T-helper 2 cell (primary cell): ENCODE data around the gene DAPK1.

Experiments
- DNase-seq, 5 experiments: peaks; one replicate each; pipeline versions ENCODE4 v3.0.0 to v3.0.0-alpha.2; 2012 to 2022

Gene DAPK1

DNA sequence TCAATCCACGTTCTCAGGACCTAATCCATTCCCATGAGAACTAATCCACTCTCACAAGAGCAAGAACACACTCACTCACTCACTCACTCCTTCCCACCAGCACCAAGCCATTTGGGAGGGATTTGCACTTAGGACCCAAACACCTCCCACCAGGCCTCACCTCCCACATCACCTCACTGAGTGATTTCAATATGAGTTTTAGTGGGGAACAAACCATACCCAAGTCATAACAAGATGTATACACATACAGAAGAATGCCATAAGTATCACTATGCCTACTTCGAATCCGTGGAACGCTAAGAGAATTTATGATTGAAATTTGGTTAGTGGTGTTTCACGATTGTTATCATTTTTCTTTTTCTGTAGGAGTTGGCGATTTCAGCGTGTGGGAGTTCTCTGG is 199.0 kb downstream of the DAPK1 start:
- peak in 1 of 5 experiments; percentile 13 for DNase-seq

DNA sequence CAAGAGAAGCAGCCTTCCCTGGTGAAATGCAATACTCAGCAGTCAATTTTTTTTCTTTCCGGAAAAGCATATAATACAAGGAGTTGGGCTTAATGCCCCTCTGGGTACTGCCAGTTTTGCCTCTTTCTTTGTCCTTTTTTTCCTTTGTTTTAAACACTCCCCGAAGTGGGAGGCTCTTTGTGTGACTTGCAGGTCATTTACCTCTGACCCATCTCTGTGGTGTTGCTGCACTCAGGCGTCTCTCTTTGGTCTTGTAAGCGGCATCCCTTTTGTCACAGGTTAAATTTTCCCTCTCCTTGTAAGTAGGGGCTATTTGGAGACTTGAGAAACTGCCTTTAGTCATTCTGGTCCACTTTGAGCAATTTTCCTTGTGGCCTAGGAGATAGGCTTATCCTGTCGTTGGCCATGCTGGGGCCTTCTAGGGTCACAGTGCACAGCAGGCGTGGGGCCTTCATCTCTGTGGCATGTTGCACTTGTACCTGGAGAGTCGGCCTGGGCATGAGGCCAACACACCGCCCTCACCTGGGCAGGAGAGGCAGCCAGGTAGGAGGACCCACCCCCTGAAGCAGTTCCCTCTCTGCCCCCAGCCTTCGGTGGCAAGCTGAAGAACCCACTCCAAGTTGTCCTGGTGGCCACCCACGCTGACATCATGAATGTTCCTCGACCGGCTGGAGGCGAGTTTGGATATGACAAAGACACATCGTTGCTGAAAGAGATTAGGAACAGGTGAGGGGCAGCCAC is 200.6 kb downstream of the DAPK1 start:
- no peak for DNase-seq

DNA sequence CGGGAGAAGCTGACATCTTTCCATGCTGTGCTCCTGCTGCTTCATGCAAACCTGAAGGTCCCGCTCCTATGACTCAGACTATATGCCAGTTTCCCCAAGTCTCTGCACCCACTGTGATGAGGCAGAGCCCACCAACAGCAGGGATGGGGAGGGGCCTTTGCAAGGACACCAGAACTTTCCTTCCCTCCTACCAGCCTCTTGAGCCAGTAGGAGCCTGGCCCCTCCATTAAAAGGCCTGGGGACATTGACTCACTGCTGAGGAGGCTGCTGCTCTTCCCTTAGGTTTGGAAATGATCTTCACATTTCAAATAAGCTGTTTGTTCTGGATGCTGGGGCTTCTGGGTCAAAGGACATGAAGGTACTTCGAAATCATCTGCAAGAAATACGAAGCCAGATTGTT is 202.2 kb downstream of the DAPK1 start:
- DNase-seq, result no peak

DNA sequence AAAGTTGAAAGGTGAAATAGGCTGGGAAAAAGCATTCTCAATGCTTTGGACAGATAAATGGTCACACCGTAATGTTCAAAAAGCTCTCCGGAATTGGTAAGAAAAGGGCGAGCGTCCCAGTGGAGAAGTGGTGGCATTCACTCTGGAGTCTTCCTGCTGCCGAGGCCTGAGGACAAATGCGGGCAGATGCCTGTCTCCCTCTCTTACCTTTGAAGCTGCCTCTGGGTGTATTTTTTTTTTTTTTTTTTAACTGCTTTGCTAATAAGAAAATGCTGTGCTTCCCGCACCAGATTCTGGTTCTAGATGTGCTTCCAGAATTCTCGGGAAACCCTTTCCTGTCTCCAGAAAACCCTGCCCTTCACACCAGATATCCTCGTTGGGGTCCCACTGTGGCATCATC is 203.8 kb downstream of the DAPK1 start:
- DNase-seq, result no peak

DNA sequence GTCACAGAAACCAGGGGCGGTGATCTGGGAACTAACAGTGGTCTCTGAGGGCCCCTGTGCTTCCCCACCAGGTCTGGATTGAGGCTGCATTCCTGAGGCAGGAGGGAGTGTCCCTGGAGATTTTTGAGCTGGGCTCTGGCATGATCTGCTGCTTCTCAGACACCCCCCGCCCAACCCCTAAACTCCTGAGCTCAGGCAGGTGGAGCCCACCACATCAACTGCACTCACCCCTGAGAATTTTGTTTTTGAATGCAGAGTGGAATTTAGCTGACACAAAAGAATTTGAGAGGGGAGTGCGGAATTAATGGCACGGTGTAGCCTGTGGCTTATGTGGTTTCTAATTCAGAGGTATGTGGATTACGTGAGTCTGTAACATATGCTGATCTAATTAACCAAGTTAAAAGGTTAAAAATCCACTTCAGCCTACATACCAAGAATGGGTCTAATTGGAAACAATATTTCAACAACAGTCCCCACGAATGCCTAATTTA is 204.3 kb downstream of the DAPK1 start:
- DNase-seq, result no peak

DNA sequence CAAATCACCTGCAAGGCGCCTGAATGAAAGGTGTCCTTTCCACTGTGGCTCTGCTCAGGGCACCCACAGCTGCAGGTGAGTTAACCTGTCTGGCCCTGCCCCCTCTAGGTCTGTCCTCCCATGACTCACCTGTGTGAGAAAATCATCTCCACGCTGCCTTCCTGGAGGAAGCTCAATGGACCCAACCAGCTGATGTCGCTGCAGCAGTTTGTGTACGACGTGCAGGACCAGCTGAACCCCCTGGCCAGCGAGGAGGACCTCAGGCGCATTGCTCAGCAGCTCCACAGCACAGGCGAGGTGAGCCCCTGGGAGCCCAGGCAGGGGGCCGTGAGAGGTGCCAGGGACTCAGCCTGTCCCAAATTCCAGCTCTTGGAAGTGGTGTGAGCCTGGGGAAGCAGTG is 205.3 kb downstream of the DAPK1 start:
- DNase-seq, result no peak

DNA sequence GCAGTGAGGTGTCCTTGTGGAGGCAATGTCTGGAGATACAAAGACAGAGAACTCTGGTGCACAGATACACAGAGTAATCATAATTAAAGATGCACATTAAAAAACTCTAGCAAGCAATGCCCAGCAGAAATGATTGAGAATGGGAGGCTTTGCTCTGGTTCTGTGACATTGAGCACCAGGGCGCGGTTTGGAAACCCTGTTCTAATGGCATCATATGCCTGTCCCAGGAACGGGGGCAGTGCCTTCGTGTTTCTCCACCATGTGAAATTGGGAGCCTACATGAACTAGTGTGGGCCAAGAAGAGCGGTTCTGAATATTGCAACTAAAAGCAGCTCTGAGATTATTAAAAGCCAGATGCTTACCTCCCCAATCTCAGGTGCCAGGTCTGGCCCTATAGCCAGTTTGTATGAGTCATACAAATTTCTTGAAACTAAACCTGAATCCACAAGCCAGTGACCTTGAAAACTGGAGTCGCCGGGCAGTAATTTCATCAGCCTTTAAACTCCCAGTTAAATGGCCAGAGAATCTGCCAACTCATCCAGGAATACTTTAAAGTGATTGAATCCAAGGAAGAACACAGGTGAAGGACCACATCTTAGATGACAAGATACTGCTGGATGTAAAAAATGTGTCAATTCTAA is 206.1 kb downstream of the DAPK1 start:
- no peak for DNase-seq

DNA sequence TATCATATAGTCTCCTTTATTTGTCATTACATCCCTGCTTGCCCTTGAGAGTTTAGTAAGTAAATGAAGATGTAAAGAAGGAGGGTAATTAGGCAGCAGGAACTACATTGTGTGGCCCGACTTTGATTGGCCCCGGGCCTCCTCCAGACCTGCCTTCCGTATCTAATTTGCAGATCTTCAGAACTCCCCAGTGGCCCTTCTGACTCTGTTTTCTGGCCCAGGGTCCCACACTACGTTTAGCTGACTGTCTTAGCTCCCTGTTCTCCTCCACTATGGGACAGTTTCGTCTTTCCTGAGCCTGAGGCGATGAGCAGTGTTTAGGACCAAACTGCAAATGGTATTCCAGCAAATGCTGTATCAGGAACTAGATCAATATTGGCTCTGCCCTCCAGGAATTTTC is 206.7 kb downstream of the DAPK1 start:
- no peak for DNase-seq

DNA sequence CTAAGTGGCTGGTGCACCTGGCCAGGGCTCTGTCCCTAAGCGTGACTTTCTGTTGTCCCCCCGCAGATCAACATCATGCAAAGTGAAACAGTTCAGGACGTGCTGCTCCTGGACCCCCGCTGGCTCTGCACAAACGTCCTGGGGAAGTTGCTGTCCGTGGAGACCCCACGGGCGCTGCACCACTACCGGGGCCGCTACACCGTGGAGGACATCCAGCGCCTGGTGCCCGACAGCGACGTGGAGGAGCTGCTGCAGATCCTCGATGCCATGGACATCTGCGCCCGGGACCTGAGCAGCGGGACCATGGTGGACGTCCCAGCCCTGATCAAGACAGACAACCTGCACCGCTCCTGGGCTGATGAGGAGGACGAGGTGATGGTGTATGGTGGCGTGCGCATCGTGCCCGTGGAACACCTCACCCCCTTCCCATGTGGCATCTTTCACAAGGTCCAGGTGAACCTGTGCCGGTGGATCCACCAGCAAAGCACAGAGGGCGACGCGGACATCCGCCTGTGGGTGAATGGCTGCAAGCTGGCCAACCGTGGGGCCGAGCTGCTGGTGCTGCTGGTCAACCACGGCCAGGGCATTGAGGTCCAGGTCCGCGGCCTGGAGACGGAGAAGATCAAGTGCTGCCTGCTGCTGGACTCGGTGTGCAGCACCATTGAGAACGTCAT is 208.5 kb downstream of the DAPK1 start:
- DNase-seq, result no peak

DNA sequence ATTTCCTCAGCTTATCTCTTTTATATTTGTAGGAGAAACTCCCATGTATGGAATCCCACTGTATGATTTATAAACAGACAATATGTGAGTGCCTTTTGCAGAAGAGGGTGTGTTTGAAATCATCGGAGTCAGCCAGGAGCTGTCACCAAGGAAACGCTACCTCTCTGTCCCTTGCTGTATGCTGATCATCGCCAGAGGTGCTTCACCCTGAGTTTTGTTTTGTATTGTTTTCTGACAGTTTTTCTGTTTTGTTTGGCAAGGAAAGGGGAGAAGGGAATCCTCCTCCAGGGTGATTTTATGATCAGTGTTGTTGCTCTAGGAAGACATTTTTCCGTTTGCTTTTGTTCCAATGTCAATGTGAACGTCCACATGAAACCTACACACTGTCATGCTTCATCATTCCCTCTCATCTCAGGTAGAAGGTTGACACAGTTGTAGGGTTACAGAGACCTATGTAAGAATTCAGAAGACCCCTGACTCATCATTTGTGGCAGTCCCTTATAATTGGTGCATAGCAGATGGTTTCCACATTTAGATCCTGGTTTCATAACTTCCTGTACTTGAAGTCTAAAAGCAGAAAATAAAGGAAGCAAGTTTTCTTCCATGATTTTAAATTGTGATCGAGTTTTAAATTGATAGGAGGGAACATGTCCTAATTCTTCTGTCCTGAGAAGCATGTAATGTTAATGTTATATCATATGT is 210.3 kb downstream of the DAPK1 start:
- no peak for DNase-seq

DNA sequence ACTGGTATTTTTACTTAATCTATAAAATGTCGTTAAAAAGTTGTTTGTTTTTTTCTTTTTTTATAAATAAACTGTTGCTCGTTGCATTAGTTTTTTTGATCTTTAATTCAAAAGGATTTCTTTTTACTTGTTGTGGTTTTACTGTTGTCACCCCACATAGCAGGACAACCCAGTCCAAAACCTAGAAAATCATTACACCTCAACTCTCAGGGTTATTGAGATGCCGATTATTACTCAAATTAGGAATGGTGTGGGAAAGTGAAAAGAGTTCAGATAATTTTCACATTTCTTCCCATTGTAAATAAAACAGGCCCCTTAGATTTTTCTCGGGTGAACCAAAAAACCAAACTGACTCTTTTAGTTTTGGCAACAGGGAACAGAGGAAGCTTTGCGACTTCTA is 210.9 kb downstream of the DAPK1 start:
- DNase-seq, result no peak

DNA sequence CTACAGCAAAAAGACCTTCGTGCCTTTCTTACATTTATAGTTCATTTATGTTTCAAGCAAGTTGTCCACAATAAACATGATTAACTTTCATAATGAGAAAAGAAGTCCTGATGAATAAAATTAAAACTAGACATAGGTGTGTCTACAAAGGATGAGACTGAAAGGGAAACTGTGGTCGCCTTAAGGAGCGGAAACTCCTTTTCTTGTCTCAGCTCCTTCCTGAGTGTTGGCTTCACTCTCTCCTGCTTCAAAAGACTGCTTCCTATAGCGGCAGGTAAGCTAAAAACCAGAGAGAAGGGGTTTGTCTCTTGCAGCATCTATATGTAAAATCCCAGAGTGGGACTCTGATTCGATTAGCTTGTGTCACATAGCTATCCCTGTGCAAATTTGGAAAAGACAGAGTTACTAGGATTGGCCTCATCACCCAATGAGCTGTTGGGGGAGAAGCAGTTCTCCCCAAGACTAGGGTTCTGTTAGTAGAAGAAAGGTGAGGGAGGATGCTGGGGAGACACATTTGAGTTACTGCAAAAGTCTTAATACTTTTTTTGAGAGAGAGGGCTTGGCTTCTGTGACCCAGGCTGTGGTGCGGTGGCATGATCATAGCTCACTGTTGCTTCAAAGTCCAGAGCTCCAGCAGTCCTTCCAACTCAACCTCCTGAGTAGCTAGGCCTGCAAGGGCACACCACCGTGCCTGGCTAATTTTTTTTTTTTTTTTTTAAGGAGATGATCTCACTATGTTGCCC is 211.5 kb downstream of the DAPK1 start:
- peak in 1 of 5 experiments; percentile 35 for DNase-seq

DNA sequence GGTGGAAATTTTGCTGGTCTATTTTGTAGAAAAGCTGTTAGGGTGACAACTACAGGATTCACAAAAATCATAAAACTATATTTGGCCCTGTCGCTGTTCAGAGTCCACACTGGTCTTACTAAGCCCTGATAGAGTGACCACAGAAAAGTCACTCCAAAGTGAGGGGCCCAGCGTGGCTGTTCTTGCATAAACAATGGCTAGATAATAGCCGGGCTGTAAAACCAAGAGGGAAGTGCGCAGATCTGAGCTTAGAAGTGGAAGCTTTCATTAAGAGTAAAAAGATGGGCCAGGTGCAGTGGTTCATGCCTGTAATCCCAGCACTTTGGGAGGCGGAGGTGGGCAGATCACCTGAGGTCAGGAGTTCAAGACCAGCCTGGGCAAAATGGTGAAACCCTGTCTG is 212.8 kb downstream of the DAPK1 start:
- no peak for DNase-seq

DNA sequence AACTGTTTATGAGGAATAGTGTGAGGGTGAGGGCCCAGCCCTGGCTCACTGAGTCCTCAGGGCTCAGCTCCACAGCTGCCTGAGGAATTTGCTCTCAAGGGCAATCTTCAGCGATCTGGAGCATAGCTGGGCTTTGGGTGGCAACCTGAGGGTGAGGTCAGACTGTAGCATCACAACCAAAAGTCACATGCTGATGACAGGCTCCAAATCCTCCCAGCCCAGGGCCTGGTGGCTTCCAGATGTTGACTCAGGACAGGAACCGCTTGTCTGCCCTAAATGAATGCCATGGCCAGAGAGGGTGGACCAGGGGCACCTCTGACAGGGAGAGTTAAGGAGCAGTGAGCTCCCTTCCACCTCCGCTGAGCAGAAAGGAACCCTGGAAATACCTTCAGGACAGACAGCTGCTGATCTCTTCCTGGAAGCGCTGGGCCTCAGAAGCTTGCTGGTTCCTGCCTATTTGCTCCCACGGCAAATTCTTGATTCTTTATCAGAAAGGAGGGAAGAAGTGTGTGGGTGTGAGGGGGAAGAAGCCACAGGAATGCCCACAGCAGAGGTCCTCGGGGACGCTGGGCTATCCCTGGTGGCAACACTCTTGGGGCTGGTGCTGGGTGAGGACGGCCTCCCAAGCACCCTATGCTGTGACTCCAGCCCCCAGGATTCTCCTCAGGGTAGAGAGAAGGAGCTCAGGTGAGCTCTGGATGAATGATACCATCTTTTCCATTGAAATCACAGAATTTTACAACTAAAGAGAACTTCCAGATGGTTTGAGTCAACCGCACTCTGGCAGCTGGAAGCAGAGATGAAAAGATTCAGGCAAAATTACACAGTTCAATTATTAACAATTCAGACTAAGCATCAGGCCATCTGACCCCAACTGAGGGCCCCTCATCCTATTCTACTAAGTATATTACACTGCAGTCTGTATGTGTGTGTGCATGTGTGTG is 214.5 kb downstream of the DAPK1 start:
- DNase-seq, result no peak

DNA sequence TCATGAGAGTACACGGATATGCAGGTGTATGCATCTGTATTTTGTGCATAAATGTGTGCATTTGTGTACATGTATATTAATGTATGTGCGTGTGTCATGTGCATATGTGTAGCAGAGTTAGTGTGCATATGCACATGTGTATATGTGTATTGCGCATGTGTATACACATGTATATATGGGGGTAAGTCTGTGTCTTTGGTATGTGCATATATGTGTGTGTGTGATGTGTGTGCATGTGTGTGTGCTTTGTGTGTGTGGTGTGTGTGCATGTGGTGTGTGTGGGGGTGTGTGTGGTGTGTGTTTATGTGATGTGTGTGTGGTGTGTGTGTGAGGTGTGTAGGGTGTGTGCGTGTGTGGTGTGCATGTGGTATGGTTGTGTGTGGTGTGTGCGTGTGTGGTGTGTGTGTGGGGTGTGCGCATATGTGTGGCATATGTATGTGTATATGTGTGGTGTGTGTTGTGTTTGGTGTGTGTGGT is 215.2 kb downstream of the DAPK1 start:
- DNase-seq, result no peak

DNA sequence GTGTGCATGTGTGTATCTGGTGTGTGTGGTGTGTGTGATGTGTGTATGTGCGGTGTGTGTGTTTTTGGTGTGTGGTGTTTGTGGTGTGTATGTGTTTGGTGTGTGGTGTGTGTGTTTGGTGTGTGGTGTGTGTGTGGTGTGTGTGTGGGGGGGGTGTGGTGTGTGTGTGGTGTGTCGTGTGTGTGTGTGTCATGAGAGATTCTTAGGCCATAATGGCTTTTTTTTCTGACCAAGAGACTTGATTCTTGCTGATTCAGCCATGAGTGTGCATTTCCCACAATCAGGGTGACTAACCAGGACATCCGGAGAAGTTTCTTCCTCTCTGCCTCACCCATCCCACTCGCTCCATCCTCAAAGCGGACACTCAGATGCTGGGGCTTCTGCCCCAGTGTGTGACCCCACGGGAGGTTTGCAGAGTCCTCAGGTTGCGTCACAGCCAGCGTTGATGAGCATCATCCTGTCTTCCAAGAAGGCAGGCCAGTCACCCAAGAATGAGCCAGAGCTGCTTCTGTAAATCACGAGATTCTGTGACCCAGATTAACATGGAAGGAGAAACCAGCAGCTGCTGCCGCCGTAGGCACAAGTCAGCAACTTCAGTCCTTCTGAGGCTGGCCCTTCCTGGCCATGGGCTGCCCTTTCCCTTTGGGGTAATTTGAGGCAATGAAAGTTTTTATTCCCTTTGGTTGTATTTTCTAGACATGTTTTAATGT is 215.8 kb downstream of the DAPK1 start:
- DNase-seq, result peak in 2 of 5 experiments; percentile 12 to 21

DNA sequence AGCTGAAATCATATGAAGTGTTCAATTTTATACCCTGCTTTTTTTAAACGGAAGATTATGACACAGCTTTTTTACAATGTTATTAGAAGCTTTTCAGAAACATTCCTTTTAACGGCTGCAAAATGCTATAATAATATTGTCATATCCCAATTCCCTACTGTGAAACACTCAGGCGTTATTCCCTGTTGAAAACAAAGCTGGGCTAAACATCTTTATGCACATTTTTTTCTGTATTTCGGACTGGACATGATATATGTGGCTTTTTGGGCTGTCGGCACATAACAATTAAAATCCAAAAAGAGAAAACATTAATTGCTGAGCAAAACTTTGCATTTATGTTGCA is 216.3 kb downstream of the DAPK1 start:
- no peak for DNase-seq

DNA sequence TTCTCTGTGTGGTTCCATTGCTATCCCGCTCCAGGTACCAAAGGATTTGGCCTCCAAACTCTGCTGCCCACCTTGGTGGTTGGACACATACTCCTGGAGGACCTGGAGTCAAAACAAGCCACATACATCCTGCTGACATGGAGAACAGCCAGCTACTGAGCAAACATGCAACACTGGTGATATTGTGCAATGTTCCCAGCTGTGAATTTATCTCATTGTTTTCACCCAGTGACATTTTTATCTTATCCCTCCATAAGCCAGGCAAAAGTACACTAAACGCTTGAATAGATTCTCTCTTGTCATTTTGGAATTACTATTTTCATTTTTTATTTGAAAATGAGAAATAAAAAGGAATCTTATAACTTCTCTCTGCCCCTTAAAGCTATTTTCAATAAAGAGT is 217.2 kb downstream of the DAPK1 start:
- DNase-seq, result no peak

DNA sequence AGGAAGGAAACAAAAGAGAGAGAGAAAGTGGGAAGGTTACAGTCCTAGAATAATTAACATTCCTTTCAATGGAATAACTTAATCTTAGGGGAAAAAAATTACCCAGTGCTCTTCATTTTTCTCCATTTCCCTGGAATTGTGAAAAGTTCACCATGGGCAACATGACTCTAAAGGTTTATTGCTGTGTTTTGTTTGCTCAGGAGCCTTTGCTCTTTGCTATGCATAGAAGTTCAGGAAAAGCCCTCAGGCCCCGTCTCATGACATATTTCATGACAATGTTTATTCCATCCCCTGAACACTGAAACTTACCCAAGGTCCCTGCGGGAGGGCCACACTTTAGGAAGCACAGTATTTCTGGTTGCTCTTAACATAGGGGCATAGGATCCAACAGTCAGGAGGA is 218.5 kb downstream of the DAPK1 start:
- no peak for DNase-seq

DNA sequence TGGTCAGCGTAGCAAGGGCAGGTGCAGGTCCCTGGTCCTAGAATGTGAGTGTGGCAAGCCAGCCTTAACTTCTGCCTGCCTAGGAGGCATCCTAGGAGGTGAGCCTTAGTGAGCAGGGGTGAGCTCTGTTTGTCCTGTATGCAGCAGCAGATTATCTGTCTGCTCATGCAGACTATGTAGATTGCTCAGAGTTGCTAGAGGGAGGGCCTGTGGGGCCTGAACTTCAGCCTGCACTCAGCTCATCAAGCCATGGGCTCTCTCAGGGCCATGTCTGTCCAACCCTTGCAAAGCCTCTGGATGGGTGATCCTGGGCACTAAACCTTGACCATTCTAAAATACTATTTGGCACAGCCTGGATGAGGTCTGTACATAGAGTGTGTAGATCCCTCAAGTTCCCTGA is 219.8 kb downstream of the DAPK1 start:
- DNase-seq, result no peak

DNA sequence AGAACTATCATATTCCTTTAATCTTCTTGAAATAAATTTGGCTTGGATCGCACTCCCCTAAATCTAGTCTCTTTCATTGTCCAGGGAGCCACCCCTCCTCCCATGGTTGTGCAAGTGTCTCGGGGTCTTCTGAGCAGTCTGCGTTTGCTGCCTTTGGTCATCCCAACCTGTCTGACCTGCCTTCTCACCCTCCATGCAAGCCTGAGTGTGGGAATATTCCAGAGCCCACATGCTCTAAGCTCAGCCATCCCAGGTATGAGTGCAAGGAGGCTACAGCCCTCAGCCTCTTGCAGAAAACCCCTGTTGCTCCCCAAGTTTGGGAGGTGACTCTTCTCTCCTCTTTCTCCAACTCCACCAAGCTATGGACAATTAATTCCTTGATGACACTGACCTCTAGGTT is 220.6 kb downstream of the DAPK1 start:
- no peak for DNase-seq
